ENCODE results near the gene PCNX2.

GRCh38 chr1:233168384-233168783 lies 127.1 kb downstream of the PCNX2 start:
- TF ChIP-seq CTCF (IDR thresholded peaks at IDR 0.05) (no peak), POLR2A (IDR thresholded peaks at IDR 0.05) (no peak), POLR2AphosphoS5 (IDR thresholded peaks at IDR 0.05) (no peak)

Measured in prostate gland (tissue), 2 donors.